GM23248 (cell line): ENCODE results near the gene SLC39A3. TPM values are rescaled to one million over a fixed set of nuclear protein-coding genes. Genes with fewer than 3 reads are reported as not detected.

Source experiments
- DNase-seq: peaks from one replicate; pipeline ENCODE4 v3.0.0-alpha.2; 2015
- H2AFZ ChIP-seq: fragments of 200-600 bp; sonication (generic); 2 replicates; pipeline ENCODE4 v1.6.1; 2016; ENCODE audit warnings: antibody characterized with exemption
- H3F3A ChIP-seq: fragments of 200-600 bp; sonication (generic); 2 replicates; pipeline ENCODE4 v1.6.1; 2016; ENCODE audit warnings: mild to moderate bottlenecking, antibody characterized with exemption, mixed run types; ENCODE audit not compliant: insufficient read depth
- H3K27ac ChIP-seq: fragments of 200-600 bp; sonication (generic); 2 replicates; pipeline ENCODE4 v1.5.1; 2016; ENCODE audit warnings: mild to moderate bottlenecking
- H3K27me3 ChIP-seq: fragments of 200-600 bp; sonication (generic); replicated peaks from 2 replicates; pipeline ENCODE4 v1.6.1; 2016; ENCODE audit warnings: mild to moderate bottlenecking; ENCODE audit not compliant: insufficient read depth
- H3K36me3 ChIP-seq: fragments of 200-600 bp; sonication (generic); 2 replicates; pipeline ENCODE4 v1.6.1; 2016; ENCODE audit warnings: low read depth, mild to moderate bottlenecking
- H3K4me1 ChIP-seq: fragments of 200-600 bp; sonication (generic); 2 replicates; pipeline ENCODE4 v1.6.1; 2016; ENCODE audit warnings: mild to moderate bottlenecking; ENCODE audit not compliant: insufficient read depth
- H3K4me2 ChIP-seq: fragments of 200-600 bp; sonication (generic); one replicate; pipeline ENCODE4 v1.6.1; 2016; ENCODE audit warnings: mild to moderate bottlenecking; ENCODE audit not compliant: unreplicated experiment
- H3K4me3 ChIP-seq: fragments of 200-600 bp; sonication (generic); 2 replicates; pipeline ENCODE4 v1.5.1; 2016; ENCODE audit warnings: mild to moderate bottlenecking
- H3K79me2 ChIP-seq: fragments of 200-600 bp; sonication (generic); 2 replicates; pipeline ENCODE4 v1.6.1; 2016; ENCODE audit warnings: mild to moderate bottlenecking; ENCODE audit not compliant: insufficient read depth
- H3K9ac ChIP-seq: fragments of 200-600 bp; sonication (generic); 2 replicates; pipeline ENCODE4 v1.6.1; 2016; ENCODE audit warnings: mild to moderate bottlenecking
- H3K9me2 ChIP-seq: fragments of 200-600 bp; sonication (generic); 2 replicates; pipeline ENCODE4 v1.6.1; 2016; ENCODE audit warnings: mixed run types, mild to moderate bottlenecking, moderate library complexity; ENCODE audit not compliant: insufficient read depth
- H3K9me3 ChIP-seq: fragments of 200-600 bp; sonication (generic); one replicate; pipeline ENCODE4 v1.6.1; 2017; ENCODE audit warnings: low read depth
- H4K20me1 ChIP-seq: fragments of 200-600 bp; sonication (generic); 2 replicates; pipeline ENCODE4 v1.6.0; 2016; ENCODE audit not compliant: insufficient read depth
- EZH2 ChIP-seq: fragments of 200-600 bp; sonication (generic); IDR thresholded peaks from 2 replicates; pipeline ENCODE4 v1.6.1; 2018; ENCODE audit warnings: antibody characterized with exemption, mild to moderate bottlenecking; ENCODE audit not compliant: insufficient read depth, poor library complexity, severe bottlenecking
- EZH2phosphoT487 ChIP-seq: fragments of 200-600 bp; sonication (generic); IDR thresholded peaks from 2 replicates; pipeline ENCODE4 v1.6.1; 2018; ENCODE audit warnings: antibody characterized with exemption, moderate library complexity, mild to moderate bottlenecking, low read depth; ENCODE audit not compliant: insufficient read depth
- WGBS, 2 experiments: methylation state at CpG; one replicate each; pipeline ENCODE4 v1.1.6; 2015 to 2017; ENCODE audit warnings: low lambda C conversion rate in 2 of 2, low coverage in 1 of 2; ENCODE audit errors: missing lambda C conversion rate in 2 of 2; 5-methylcytosine and 5-hydroxymethylcytosine counted together
- in situ Hi-C: fragments of 300-500 bp; cut with MboI; formaldehyde crosslinking; loops from 2 replicates; pipeline ENCODE4 v1.15.0; 2020
- polyA plus RNA-seq: library from polyadenylated mRNA; unstranded; fragments of >200 nt; fragmentation: Nextera tagmentation; extraction: Ambion mirVana; gene quantifications from 2 replicates; pipeline ENCODE4 v1.2.1, GENCODE V29; 2016
- total RNA-seq: library from RNA; depleted of rRNA; stranded (reverse); fragments of >200 nt; shearing (Covaris generic); gene quantifications from 2 replicates; pipeline ENCODE4 v1.2.3, GENCODE V29; 2014

SLC39A3 gene
- total and polyA plus RNA-seq, 2 experiments from 2014 or later: 45.2 to 50.9 TPM

GRCh38 chr19:2779121-2779740 is 39.4 kb upstream of the SLC39A3 start:
- no peaks in the 10 kb centered on the region for H3K36me3 ChIP-seq
- H3F3A ChIP-seq: peaks cover 7% of the 10 kb centered on the region
- H4K20me1 ChIP-seq: no peaks in the 10 kb centered on the region
- H3K4me1 ChIP-seq: peaks cover 15% of the 10 kb centered on the region
- 65 to 71% methylated on average over 14 of the region's 14 CpGs for WGBS, 2 experiments
- no peak overlapping the region for H3K4me3 ChIP-seq
- in situ Hi-C loops: no loop called here
- no peak overlapping the region for H3K9ac ChIP-seq
- peaks cover 89% of the 10 kb centered on the region for H3K79me2 ChIP-seq
- no peak for TF ChIP-seq EZH2phosphoT487
- no peak for TF ChIP-seq EZH2
- no peak overlapping the region for H3K27ac ChIP-seq
- H3K4me2 ChIP-seq: no peak overlapping the region
- DNase-seq: no peak
- no peaks in the 10 kb centered on the region for H3K9me2 ChIP-seq
- no peak overlapping the region for H2AFZ ChIP-seq
- H3K9me3 ChIP-seq: no peaks in the 10 kb centered on the region
- no peaks in the 10 kb centered on the region for H3K27me3 ChIP-seq

GRCh38 chr19:2777952-2778683 is 38.3 kb upstream of the SLC39A3 start:
- in situ Hi-C loops: no loop called here
- Histone ChIP-seq H3K9me3 (no peaks in the 10 kb centered on the region), H3K9me2 (no peaks in the 10 kb centered on the region), H2AFZ (no peak overlapping the region), H3K4me2 (no peak overlapping the region), H3K27ac (no peak overlapping the region), H3K9ac (no peak overlapping the region), H3K36me3 (no peaks in the 10 kb centered on the region), H3F3A (no peaks in the 10 kb centered on the region), H4K20me1 (no peaks in the 10 kb centered on the region), H3K4me1 (peaks cover 11% of the 10 kb centered on the region; the same call in 1 of the 2 replicates), H3K4me3 (no peak overlapping the region), H3K79me2 (peaks cover 93% of the 10 kb centered on the region), H3K27me3 (no peaks in the 10 kb centered on the region)
- DNase-seq: no peak
- whole genome bisulfite sequencing, 2 experiments: 84 to 86% methylated on average over 12 to 19 of the region's 19 CpGs
- TF ChIP-seq EZH2 (no peak), EZH2phosphoT487 (no peak)

GRCh38 chr19:2775556-2776430 is 36.0 kb upstream of the SLC39A3 start:
- 83% methylated on average over 29 of the region's 29 CpGs for WGBS, 2 experiments
- H3K4me2 ChIP-seq: no peak overlapping the region

GRCh38 chr19:2774953-2775555 is 35.2 kb upstream of the SLC39A3 start:
- H3K4me3 ChIP-seq: no peak overlapping the region
- no peaks in the 10 kb centered on the region for H3K27me3 ChIP-seq
- no peak overlapping the region for H2AFZ ChIP-seq
- TF ChIP-seq EZH2 (no peak), EZH2phosphoT487 (no peak)
- H3K27ac ChIP-seq: no peak overlapping the region
- H3K9me2 ChIP-seq: no peaks in the 10 kb centered on the region
- H3K79me2 ChIP-seq: peaks cover 88% of the 10 kb centered on the region
- H3K9ac ChIP-seq: no peak overlapping the region
- no peaks in the 10 kb centered on the region for H3K9me3 ChIP-seq
- no peaks in the 10 kb centered on the region for H3F3A ChIP-seq
- in situ Hi-C loops: no loop called here
- 95% methylated on average over 24 of the region's 24 CpGs for whole genome bisulfite sequencing, 2 experiments
- no peaks in the 10 kb centered on the region for H4K20me1 ChIP-seq
- DNase-seq: no peak
- no peak overlapping the region for H3K4me2 ChIP-seq
- H3K4me1 ChIP-seq: no peaks in the 10 kb centered on the region
- no peaks in the 10 kb centered on the region for H3K36me3 ChIP-seq

More at GRCh38 chr19:2775556-2776430, 36.0 kb upstream of the SLC39A3 start:
- Histone ChIP-seq H3K9me3 (no peaks in the 10 kb centered on the region), H3K79me2 (peaks cover 88% of the 10 kb centered on the region), H3K27me3 (no peaks in the 10 kb centered on the region), H4K20me1 (no peaks in the 10 kb centered on the region), H3F3A (no peaks in the 10 kb centered on the region), H2AFZ (no peak overlapping the region), H3K36me3 (no peaks in the 10 kb centered on the region), H3K9ac (no peak overlapping the region), H3K9me2 (no peaks in the 10 kb centered on the region), H3K4me1 (no peaks in the 10 kb centered on the region), H3K4me3 (no peak overlapping the region), H3K27ac (no peak overlapping the region)
- in situ Hi-C loops: no loop called here
- DNase-seq: peak; percentile 35
- TF ChIP-seq EZH2 (no peak), EZH2phosphoT487 (no peak)
